ENCODE measurements around the gene RAB3C. TPM values are rescaled to one million over a fixed set of nuclear protein-coding genes. Genes with fewer than 3 reads are reported as not detected.
A peak's percentile ranks its signal among the peaks of the same experiment; 100 is the strongest.

RAB3C gene
- total and polyA plus RNA-seq, 2 experiments from 2014 or later: 15.0 to 30.6 TPM

DNA sequence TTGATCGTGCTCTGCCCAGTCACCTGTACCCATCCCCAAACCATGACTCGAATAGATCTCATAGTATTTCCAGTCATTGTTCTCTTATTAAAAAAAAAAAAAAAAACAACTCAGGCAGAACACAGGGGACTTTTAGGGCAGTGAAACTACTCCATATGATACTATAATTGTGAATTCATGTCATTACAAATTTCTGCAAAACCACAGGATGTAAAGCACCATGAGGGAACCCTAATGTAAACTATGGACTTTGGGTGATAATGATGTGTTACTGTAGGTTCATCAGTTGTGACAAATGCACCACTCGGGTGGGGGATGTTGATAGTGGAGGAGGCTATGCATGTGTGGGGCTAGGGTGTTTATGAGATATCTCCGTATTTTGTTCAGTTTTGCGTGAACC lies 133.8 kb downstream of the RAB3C start:
- Mint-ChIP-seq H3K27me3 (ENCODE audit: insufficient read depth, low read depth, poor library complexity) (no peaks in the 10 kb centered on the region), H3K4me1 (peaks cover 48% of the 10 kb centered on the region), H3K4me3 (no peak overlapping the region), H3K9me3 (peaks cover 7% of the 10 kb centered on the region; the same call in 2 of the 3 replicates), H3K27ac (peak overlapping the region; percentile 94), H3K36me3 (ENCODE audit: low read depth) (peaks cover 13% of the 10 kb centered on the region)
- Histone ChIP-seq H2AFZ (no peak overlapping the region), H3K27ac (ENCODE audit: low read depth) (no peak overlapping the region), H3K4me2 (no peak overlapping the region), H4K20me1 (replicated peaks; ENCODE audit: insufficient read depth) (no peaks in the 10 kb centered on the region), H3F3A (replicated peaks; ENCODE audit: low read depth) (no peaks in the 10 kb centered on the region), H3K9me2 (ENCODE audit: insufficient read depth) (no peaks in the 10 kb centered on the region), H3K27me3 (ENCODE audit: insufficient read depth) (no peaks in the 10 kb centered on the region), H3K4me3 (no peak overlapping the region), H3K36me3 (ENCODE audit: insufficient read depth) (no peaks in the 10 kb centered on the region), H3K4me1 (ENCODE audit: insufficient read depth) (peaks cover 27% of the 10 kb centered on the region), H3K79me2 (replicated peaks; ENCODE audit: insufficient read depth) (no peaks in the 10 kb centered on the region)
- ATAC-seq (no peak), DNase-seq (ENCODE audit: low spot score) (no peak)
- TF ChIP-seq, protein P1, sequence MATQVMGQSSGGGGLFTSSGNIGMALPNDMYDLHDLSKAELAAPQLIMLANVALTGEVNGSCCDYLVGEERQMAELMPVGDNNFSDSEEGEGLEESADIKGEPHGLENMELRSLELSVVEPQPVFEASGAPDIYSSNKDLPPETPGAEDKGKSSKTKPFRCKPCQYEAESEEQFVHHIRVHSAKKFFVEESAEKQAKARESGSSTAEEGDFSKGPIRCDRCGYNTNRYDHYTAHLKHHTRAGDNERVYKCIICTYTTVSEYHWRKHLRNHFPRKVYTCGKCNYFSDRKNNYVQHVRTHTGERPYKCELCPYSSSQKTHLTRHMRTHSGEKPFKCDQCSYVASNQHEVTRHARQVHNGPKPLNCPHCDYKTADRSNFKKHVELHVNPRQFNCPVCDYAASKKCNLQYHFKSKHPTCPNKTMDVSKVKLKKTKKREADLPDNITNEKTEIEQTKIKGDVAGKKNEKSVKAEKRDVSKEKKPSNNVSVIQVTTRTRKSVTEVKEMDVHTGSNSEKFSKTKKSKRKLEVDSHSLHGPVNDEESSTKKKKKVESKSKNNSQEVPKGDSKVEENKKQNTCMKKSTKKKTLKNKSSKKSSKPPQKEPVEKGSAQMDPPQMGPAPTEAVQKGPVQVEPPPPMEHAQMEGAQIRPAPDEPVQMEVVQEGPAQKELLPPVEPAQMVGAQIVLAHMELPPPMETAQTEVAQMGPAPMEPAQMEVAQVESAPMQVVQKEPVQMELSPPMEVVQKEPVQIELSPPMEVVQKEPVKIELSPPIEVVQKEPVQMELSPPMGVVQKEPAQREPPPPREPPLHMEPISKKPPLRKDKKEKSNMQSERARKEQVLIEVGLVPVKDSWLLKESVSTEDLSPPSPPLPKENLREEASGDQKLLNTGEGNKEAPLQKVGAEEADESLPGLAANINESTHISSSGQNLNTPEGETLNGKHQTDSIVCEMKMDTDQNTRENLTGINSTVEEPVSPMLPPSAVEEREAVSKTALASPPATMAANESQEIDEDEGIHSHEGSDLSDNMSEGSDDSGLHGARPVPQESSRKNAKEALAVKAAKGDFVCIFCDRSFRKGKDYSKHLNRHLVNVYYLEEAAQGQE (IDR thresholded peaks at IDR 0.05; ENCODE audit: unreplicated experiment): no peak
- TF ChIP-seq, protein P2, sequence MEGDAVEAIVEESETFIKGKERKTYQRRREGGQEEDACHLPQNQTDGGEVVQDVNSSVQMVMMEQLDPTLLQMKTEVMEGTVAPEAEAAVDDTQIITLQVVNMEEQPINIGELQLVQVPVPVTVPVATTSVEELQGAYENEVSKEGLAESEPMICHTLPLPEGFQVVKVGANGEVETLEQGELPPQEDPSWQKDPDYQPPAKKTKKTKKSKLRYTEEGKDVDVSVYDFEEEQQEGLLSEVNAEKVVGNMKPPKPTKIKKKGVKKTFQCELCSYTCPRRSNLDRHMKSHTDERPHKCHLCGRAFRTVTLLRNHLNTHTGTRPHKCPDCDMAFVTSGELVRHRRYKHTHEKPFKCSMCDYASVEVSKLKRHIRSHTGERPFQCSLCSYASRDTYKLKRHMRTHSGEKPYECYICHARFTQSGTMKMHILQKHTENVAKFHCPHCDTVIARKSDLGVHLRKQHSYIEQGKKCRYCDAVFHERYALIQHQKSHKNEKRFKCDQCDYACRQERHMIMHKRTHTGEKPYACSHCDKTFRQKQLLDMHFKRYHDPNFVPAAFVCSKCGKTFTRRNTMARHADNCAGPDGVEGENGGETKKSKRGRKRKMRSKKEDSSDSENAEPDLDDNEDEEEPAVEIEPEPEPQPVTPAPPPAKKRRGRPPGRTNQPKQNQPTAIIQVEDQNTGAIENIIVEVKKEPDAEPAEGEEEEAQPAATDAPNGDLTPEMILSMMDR (conservative IDR thresholded peaks at IDR 0.05; ENCODE audit: low read depth in 2 of 2): no peak
- no peak for TF ChIP-seq ZNF331 (CRISPR knock-in tag; IDR thresholded peaks at IDR 0.05; ENCODE audit: low read depth)
- TF ChIP-seq POLR2AphosphoS5 (IDR thresholded peaks at IDR 0.05; ENCODE audit: low read depth): no peak
- TF ChIP-seq, protein P3, sequence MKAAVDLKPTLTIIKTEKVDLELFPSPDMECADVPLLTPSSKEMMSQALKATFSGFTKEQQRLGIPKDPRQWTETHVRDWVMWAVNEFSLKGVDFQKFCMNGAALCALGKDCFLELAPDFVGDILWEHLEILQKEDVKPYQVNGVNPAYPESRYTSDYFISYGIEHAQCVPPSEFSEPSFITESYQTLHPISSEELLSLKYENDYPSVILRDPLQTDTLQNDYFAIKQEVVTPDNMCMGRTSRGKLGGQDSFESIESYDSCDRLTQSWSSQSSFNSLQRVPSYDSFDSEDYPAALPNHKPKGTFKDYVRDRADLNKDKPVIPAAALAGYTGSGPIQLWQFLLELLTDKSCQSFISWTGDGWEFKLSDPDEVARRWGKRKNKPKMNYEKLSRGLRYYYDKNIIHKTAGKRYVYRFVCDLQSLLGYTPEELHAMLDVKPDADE (IDR thresholded peaks at IDR 0.05): no peak
- TF ChIP-seq JUNB (IDR thresholded peaks at IDR 0.05; ENCODE audit: unreplicated experiment): no peak
- no peak for TF ChIP-seq EZH2 (IDR thresholded peaks at IDR 0.05; ENCODE audit: low read depth, unreplicated experiment)
- TF ChIP-seq EZH2phosphoT487 (IDR thresholded peaks at IDR 0.05; ENCODE audit: unreplicated experiment): no peak
- TF ChIP-seq NANOG (IDR thresholded peaks at IDR 0.05; ENCODE audit: borderline replicate concordance): no peak
- no peak for TF ChIP-seq ZNF114 (CRISPR knock-in tag; IDR thresholded peaks at IDR 0.05)
- no peak for TF ChIP-seq CREB1 (CRISPR knock-in tag; IDR thresholded peaks at IDR 0.05; ENCODE audit: low read depth)
- TF ChIP-seq STAT1 (IDR thresholded peaks at IDR 0.05; ENCODE audit: unreplicated experiment): no peak
- TF ChIP-seq, protein P4, sequence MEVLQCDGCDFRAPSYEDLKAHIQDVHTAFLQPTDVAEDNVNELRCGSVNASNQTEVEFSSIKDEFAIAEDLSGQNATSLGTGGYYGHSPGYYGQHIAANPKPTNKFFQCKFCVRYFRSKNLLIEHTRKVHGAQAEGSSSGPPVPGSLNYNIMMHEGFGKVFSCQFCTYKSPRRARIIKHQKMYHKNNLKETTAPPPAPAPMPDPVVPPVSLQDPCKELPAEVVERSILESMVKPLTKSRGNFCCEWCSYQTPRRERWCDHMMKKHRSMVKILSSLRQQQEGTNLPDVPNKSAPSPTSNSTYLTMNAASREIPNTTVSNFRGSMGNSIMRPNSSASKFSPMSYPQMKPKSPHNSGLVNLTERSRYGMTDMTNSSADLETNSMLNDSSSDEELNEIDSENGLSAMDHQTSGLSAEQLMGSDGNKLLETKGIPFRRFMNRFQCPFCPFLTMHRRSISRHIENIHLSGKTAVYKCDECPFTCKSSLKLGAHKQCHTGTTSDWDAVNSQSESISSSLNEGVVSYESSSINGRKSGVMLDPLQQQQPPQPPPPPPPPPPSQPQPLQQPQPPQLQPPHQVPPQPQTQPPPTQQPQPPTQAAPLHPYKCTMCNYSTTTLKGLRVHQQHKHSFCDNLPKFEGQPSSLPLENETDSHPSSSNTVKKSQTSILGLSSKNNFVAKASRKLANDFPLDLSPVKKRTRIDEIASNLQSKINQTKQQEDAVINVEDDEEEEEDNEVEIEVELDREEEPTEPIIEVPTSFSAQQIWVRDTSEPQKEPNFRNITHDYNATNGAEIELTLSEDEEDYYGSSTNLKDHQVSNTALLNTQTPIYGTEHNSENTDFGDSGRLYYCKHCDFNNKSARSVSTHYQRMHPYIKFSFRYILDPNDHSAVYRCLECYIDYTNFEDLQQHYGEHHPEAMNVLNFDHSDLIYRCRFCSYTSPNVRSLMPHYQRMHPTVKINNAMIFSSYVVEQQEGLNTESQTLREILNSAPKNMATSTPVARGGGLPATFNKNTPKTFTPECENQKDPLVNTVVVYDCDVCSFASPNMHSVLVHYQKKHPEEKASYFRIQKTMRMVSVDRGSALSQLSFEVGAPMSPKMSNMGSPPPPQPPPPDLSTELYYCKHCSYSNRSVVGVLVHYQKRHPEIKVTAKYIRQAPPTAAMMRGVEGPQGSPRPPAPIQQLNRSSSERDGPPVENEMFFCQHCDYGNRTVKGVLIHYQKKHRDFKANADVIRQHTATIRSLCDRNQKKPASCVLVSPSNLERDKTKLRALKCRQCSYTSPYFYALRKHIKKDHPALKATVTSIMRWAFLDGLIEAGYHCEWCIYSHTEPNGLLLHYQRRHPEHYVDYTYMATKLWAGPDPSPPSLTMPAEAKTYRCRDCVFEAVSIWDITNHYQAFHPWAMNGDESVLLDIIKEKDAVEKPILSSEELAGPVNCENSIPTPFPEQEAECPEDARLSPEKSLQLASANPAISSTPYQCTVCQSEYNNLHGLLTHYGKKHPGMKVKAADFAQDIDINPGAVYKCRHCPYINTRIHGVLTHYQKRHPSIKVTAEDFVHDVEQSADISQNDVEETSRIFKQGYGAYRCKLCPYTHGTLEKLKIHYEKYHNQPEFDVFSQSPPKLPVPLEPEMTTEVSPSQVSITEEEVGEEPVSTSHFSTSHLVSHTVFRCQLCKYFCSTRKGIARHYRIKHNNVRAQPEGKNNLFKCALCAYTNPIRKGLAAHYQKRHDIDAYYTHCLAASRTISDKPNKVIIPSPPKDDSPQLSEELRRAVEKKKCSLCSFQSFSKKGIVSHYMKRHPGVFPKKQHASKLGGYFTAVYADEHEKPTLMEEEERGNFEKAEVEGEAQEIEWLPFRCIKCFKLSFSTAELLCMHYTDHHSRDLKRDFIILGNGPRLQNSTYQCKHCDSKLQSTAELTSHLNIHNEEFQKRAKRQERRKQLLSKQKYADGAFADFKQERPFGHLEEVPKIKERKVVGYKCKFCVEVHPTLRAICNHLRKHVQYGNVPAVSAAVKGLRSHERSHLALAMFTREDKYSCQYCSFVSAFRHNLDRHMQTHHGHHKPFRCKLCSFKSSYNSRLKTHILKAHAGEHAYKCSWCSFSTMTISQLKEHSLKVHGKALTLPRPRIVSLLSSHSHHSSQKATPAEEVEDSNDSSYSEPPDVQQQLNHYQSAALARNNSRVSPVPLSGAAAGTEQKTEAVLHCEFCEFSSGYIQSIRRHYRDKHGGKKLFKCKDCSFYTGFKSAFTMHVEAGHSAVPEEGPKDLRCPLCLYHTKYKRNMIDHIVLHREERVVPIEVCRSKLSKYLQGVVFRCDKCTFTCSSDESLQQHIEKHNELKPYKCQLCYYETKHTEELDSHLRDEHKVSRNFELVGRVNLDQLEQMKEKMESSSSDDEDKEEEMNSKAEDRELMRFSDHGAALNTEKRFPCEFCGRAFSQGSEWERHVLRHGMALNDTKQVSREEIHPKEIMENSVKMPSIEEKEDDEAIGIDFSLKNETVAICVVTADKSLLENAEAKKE (CRISPR knock-in tag; IDR thresholded peaks at IDR 0.05): no peak
